H1 (cell line): Measurements from ENCODE around the gene CREB3L1. TPM values are rescaled to one million over a fixed set of nuclear protein-coding genes. Genes with fewer than 3 reads are reported as not detected.

Source experiments
- CTCF ChIA-PET: fragments of 300-600 bp; sonication (Branson Sonifier 250); formaldehyde crosslinking; loops from one replicate; lab custom pipeline; 2021; ENCODE audit not compliant: partially characterized antibody; lab: Charles Lee
- POLR2A ChIA-PET: fragments of 300-600 bp; sonication (Branson Sonifier 250); formaldehyde crosslinking; loops from one replicate; lab custom pipeline; 2021; ENCODE audit warnings: inconsistent platforms; ENCODE audit not compliant: partially characterized antibody; lab: Charles Lee
- DNase-seq, 2 experiments: peaks; one replicate each; pipeline versions ENCODE4 v3.0.0 to v3.0.0-alpha.2; 2010 to 2022; ENCODE audit warnings: low spot score in 2 of 2, low read depth in 1 of 2, mixed read lengths in 1 of 2
- FAIRE-seq: peaks from 2 replicates; lab custom pipeline; 2011; peaks lifted over from hg19 to GRCh38; lab: Jason Lieb, UNC
- H2AFZ ChIP-seq: 2 replicates; pipeline ENCODE4 v1.8.1; 2012; ENCODE audit warnings: low read length, inconsistent platforms
- H2AK5ac ChIP-seq: 2 replicates; pipeline ENCODE4 v1.6.1; 2013; ENCODE audit warnings: low read depth, low read length
- H2BK120ac ChIP-seq: replicated peaks from 2 replicates; pipeline ENCODE3; 2013; ENCODE audit warnings: low read depth, low read length, inconsistent platforms
- H2BK12ac ChIP-seq: 2 replicates; pipeline ENCODE4 v1.6.1; 2013; ENCODE audit warnings: low read depth, low read length
- H2BK15ac ChIP-seq: 2 replicates; pipeline ENCODE4 v1.6.1; 2013; ENCODE audit warnings: low read length
- H2BK20ac ChIP-seq: 2 replicates; pipeline ENCODE4 v1.6.1; 2013; ENCODE audit warnings: low read length
- H2BK5ac ChIP-seq: 2 replicates; pipeline ENCODE4 v1.6.1; 2013; ENCODE audit warnings: low read depth, low read length
- H3K14ac ChIP-seq: 2 replicates; pipeline ENCODE4 v1.6.1; 2013; ENCODE audit warnings: inconsistent platforms; ENCODE audit not compliant: insufficient read length
- H3K18ac ChIP-seq: 2 replicates; pipeline ENCODE4 v1.6.1; 2013; ENCODE audit warnings: low read length; ENCODE audit errors: extremely low read depth
- H3K23ac ChIP-seq: 2 replicates; pipeline ENCODE4 v1.6.1; 2013; ENCODE audit warnings: inconsistent platforms; ENCODE audit not compliant: insufficient read length
- H3K23me2 ChIP-seq: 2 replicates; pipeline ENCODE4 v1.6.1; 2013; ENCODE audit warnings: low read depth, low read length
- H3K27ac ChIP-seq: 2 replicates; pipeline ENCODE4 v1.6.1; 2011; ENCODE audit warnings: low read depth, low read length, inconsistent platforms
- H3K27me3 ChIP-seq, 4 experiments: replicated peaks in 1 of 4; 1 replicate in 1 of 4; 2 replicates in 3 of 4; pipeline versions ENCODE4 v1.6.1 to v1.8.1; 2011 to 2013; ENCODE audit warnings: low read length in 3 of 4, mild to moderate bottlenecking in 3 of 4, inconsistent platforms in 2 of 4, mixed read lengths in 2 of 4, moderate library complexity in 1 of 4; ENCODE audit not compliant: control insufficient read depth in 3 of 4, insufficient read depth in 3 of 4; ENCODE audit errors: extremely low read depth in 1 of 4
- H3K36me3 ChIP-seq, 4 experiments: 2 replicates each; pipeline versions ENCODE4 v1.6.1 to v1.8.1; 2011 to 2013; ENCODE audit warnings: mild to moderate bottlenecking in 4 of 4, low read length in 3 of 4, moderate library complexity in 2 of 4, control low read depth in 1 of 4, inconsistent platforms in 1 of 4; ENCODE audit not compliant: insufficient read depth in 4 of 4, control insufficient read depth in 2 of 4
- H3K4ac ChIP-seq: replicated peaks from 2 replicates; pipeline ENCODE3; 2013; ENCODE audit warnings: low read length, low read depth, mixed read lengths, inconsistent platforms; ENCODE audit not compliant: insufficient read length
- H3K4me1 ChIP-seq, 4 experiments: replicated peaks in 1 of 4; 1 replicate in 1 of 4; 2 replicates in 3 of 4; pipeline versions ENCODE4 v1.6.1 to v1.8.1; 2011 to 2013; ENCODE audit warnings: low read length in 3 of 4, inconsistent platforms in 2 of 4, mixed read lengths in 1 of 4; ENCODE audit not compliant: insufficient read depth in 4 of 4, control insufficient read depth in 3 of 4
- H3K4me2 ChIP-seq, 2 experiments: 2 replicates each; pipeline versions ENCODE4 v1.6.1 to v1.8.1; 2011 to 2013; ENCODE audit warnings: low read depth in 2 of 2, low read length in 2 of 2, control low read depth in 1 of 2, inconsistent platforms in 1 of 2, mild to moderate bottlenecking in 1 of 2; ENCODE audit not compliant: insufficient read depth in 1 of 2
- H3K4me3 ChIP-seq, 4 experiments: fragments of 200-600, 300-600 bp in 1 of 4; sonication (generic), shearing (Covaris generic), sonication (Bioruptor Twin) in 1 of 4; 2 replicates each; pipeline versions ENCODE4 v1.5.1 to v1.8.1; 2011 to 2016; ENCODE audit warnings: low read length in 4 of 4, low read depth in 3 of 4, control low read depth in 2 of 4, inconsistent platforms in 2 of 4, mild to moderate bottlenecking in 2 of 4, mixed read lengths in 1 of 4, moderate library complexity in 1 of 4; ENCODE audit not compliant: insufficient read depth in 2 of 4; ENCODE audit errors: extremely low read depth in 1 of 4
- H3K56ac ChIP-seq: replicated peaks from 2 replicates; pipeline ENCODE3; 2013; ENCODE audit warnings: low read depth, mild to moderate bottlenecking, mixed read lengths, low read length, inconsistent platforms; ENCODE audit not compliant: insufficient read length
- H3K79me1 ChIP-seq: 2 replicates; pipeline ENCODE4 v1.6.1; 2013; ENCODE audit warnings: low read depth, low read length, control low read depth
- H3K79me2 ChIP-seq, 2 experiments: 2 replicates each; pipeline versions ENCODE4 v1.6.1 to v1.8.1; 2012 to 2013; ENCODE audit warnings: low read length in 2 of 2, mild to moderate bottlenecking in 2 of 2, inconsistent platforms in 1 of 2; ENCODE audit not compliant: insufficient read depth in 2 of 2, control insufficient read depth in 1 of 2
- H3K9ac ChIP-seq, 4 experiments: replicated peaks in 1 of 4; 1 replicate in 1 of 4; 2 replicates in 3 of 4; pipeline versions ENCODE4 v1.6.1 to v1.8.1; 2011 to 2013; ENCODE audit warnings: low read depth in 3 of 4, low read length in 3 of 4, control low read depth in 2 of 4, mild to moderate bottlenecking in 2 of 4, moderate library complexity in 2 of 4, inconsistent platforms in 1 of 4; ENCODE audit errors: extremely low read depth in 1 of 4
- H3K9me3 ChIP-seq, 2 experiments: 2 replicates each; pipeline versions ENCODE4 v1.6.1 to v1.8.1; 2012 to 2013; ENCODE audit warnings: mild to moderate bottlenecking in 2 of 2, moderate library complexity in 2 of 2, control low read depth in 1 of 2, inconsistent platforms in 1 of 2, low read depth in 1 of 2, low read length in 1 of 2, mixed read lengths in 1 of 2; ENCODE audit not compliant: insufficient read depth in 2 of 2
- H4K20me1 ChIP-seq, 2 experiments: replicated peaks in 1 of 2; 2 replicates each; pipeline versions ENCODE3 to v1.8.1; 2011 to 2013; ENCODE audit warnings: inconsistent platforms in 2 of 2, low read length in 2 of 2, mild to moderate bottlenecking in 1 of 2; ENCODE audit not compliant: insufficient read depth in 2 of 2, control insufficient read depth in 1 of 2
- H4K5ac ChIP-seq: 2 replicates; pipeline ENCODE4 v1.6.1; 2013; ENCODE audit warnings: low read length, low read depth, mixed read lengths, inconsistent platforms; ENCODE audit not compliant: insufficient read length
- H4K8ac ChIP-seq: 2 replicates; pipeline ENCODE4 v1.8.0; 2013; ENCODE audit warnings: mild to moderate bottlenecking, moderate library complexity, low read length, inconsistent platforms; ENCODE audit not compliant: insufficient read depth; ENCODE audit errors: extremely low read depth
- H4K91ac ChIP-seq: replicated peaks from 2 replicates; pipeline ENCODE3; 2013; ENCODE audit warnings: low read length, mixed read lengths, inconsistent platforms; ENCODE audit not compliant: insufficient read length
- ATF3 ChIP-seq: IDR thresholded peaks from 2 replicates; pipeline ENCODE4 v1.6.1; 2011; ENCODE audit warnings: low read depth, mild to moderate bottlenecking, low read length; ENCODE audit not compliant: insufficient read depth
- BACH1 ChIP-seq: IDR thresholded peaks from 2 replicates; pipeline ENCODE4 v1.6.1; 2012; ENCODE audit warnings: low read length, improper control_type of control experiment
- FOSL1 ChIP-seq: IDR thresholded peaks from 2 replicates; pipeline ENCODE4 v1.6.1; 2011; ENCODE audit warnings: mild to moderate bottlenecking, low read depth, low read length, moderate library complexity; ENCODE audit not compliant: insufficient read depth
- KDM1A ChIP-seq: fragments of 200-600, 300-600 bp; sonication (generic); IDR thresholded peaks from 2 replicates; pipeline ENCODE4 v1.7.1; 2016; ENCODE audit warnings: mild to moderate bottlenecking, low read length, borderline replicate concordance
- KDM5A ChIP-seq: fragments of 200-600 bp; IDR thresholded peaks from 2 replicates; pipeline ENCODE4 v1.7.1; 2012; ENCODE audit warnings: mild to moderate bottlenecking, low read length, inconsistent platforms, mixed read lengths
- MAFK ChIP-seq: IDR thresholded peaks from 2 replicates; pipeline ENCODE4 v1.6.1; 2012; ENCODE audit warnings: low read depth, mild to moderate bottlenecking, improper control_type of control experiment, low read length
- POLR2AphosphoS5 ChIP-seq: IDR thresholded peaks from 2 replicates; pipeline ENCODE4 v1.6.1; 2011; ENCODE audit warnings: low read depth, low read length
- RFX5 ChIP-seq: IDR thresholded peaks from 2 replicates; pipeline ENCODE4 v1.6.1; 2011; ENCODE audit warnings: low read depth, low read length, improper control_type of control experiment, borderline replicate concordance
- RNF2 ChIP-seq: fragments of 200-900, 300-1000 bp; sonication (generic); IDR thresholded peaks from 2 replicates; pipeline ENCODE4 v1.7.1; 2016; ENCODE audit warnings: borderline replicate concordance, low read depth, mild to moderate bottlenecking, antibody characterized with exemption, low read length; ENCODE audit not compliant: poor library complexity, severe bottlenecking; ENCODE audit errors: missing control alignments
- SAP30 ChIP-seq: fragments of 300-600 bp; sonication (generic); IDR thresholded peaks from 2 replicates; pipeline ENCODE4 v1.7.1; 2012; ENCODE audit warnings: low read length, moderate library complexity, mild to moderate bottlenecking, inconsistent platforms; ENCODE audit not compliant: insufficient read depth, insufficient replicate concordance
- SIRT6 ChIP-seq: IDR thresholded peaks from one replicate; pipeline ENCODE4 v1.7.1; 2012; ENCODE audit warnings: low read length, inconsistent platforms
- TAF1 ChIP-seq: IDR thresholded peaks from 2 replicates; pipeline ENCODE4 v1.6.1; 2011; ENCODE audit warnings: mild to moderate bottlenecking, low read depth, low read length
- ZNF274 ChIP-seq: IDR thresholded peaks from 2 replicates; pipeline ENCODE4 v1.7.0; 2012; ENCODE audit warnings: low read length, borderline replicate concordance; ENCODE audit errors: extremely low read depth
- WGBS, 2 experiments: shearing (Covaris generic) in 1 of 2; methylation state at CpG; one replicate each; pipeline versions ENCODE4 v1.1.6 to v1.1.7; 2013 to 2015; ENCODE audit warnings: low lambda C conversion rate in 2 of 2, mixed read lengths in 2 of 2, inconsistent platforms in 1 of 2, low coverage in 1 of 2, missing lambda C conversion rate in 1 of 2; ENCODE audit not compliant: insufficient replicate concordance in 2 of 2, insufficient coverage in 1 of 2, insufficient read length in 1 of 2; ENCODE audit errors: extremely low coverage in 1 of 2, missing lambda C conversion rate in 1 of 2; 5-methylcytosine and 5-hydroxymethylcytosine counted together
- polyA plus RNA-seq, 7 experiments: library from polyadenylated mRNA; depleted of rRNA in 3 of 7; stranded (reverse) in 5 of 7; unstranded in 2 of 7; fragments of >200 nt in 5 of 7; fragments of 200-250 nt in 2 of 7; gene quantifications; 1 replicate in 5 of 7; 2 replicates in 1 of 7; 4 replicates in 1 of 7; pipeline versions ENCODE4 v1.2.1 to v1.2.3, GENCODE V29; 2011 to 2013; ENCODE audit warnings: missing spikeins in 2 of 7, mixed read lengths in 2 of 7
- total RNA-seq: library from RNA; stranded (reverse); fragmentation: NEBNext Ultra II Directional; extraction: Animal tissue kit (Norgen Biotek cat#: 25700); gene quantifications from 2 replicates; pipeline ENCODE4 v1.2.1, GENCODE V29; 2021

Gene CREB3L1
- total and polyA plus RNA-seq, 2 of the 8 experiments (the other 6 are each of a cell fraction or from before 2014, with no cell fraction given): 4.1 to 12.7 TPM

- DNase-seq: no peak
- Histone ChIP-seq H3K79me1 (peaks cover 24% of the 10 kb centered on the region), H2BK20ac (no peak overlapping the region), H3K18ac (no peak overlapping the region), H3K23ac (no peak overlapping the region), H3K56ac (no peak overlapping the region), H2BK12ac (no peak overlapping the region), H3K9ac (no peak overlapping the region), H2BK15ac (no peak overlapping the region), H3K79me2 (peaks cover 0 to 69% of the 10 kb centered on the region in 2 experiments; a peak in 3 of 4 replicates), H2AFZ (no peak overlapping the region), H4K8ac (no peak overlapping the region; the same call in 1 of the 2 replicates), H3K23me2 (peaks cover 13% of the 10 kb centered on the region), H2BK120ac (no peak overlapping the region), H3K27ac (no peak overlapping the region), H3K4me2 (no peak overlapping the region), H2BK5ac (no peak overlapping the region), H3K4me3 (no peak overlapping the region), H3K36me3 (no peaks in the 10 kb centered on the region), H3K4me1 (peaks cover 13 to 47% (median 33%) of the 10 kb centered on the region in 4 experiments), H2AK5ac (no peak overlapping the region), H4K5ac (no peak overlapping the region), H3K27me3 (peaks cover 0 to 7% (median 2%) of the 10 kb centered on the region in 4 experiments; a peak in 1 of 7 replicates), H3K9me3 (no peaks in the 10 kb centered on the region), H3K4ac (no peak overlapping the region), H3K14ac (no peak overlapping the region), H4K91ac (no peak overlapping the region), H4K20me1 (peaks cover 15 to 35% of the 10 kb centered on the region in 2 experiments)
- 83% methylated on average over 3 of the region's 3 CpGs; no CpG with 5 or more reads in 1 of the 2 experiments for WGBS, 2 experiments
- ChIA-PET CTCF (interaction anchor here (0.7 to 44.5 kb wide), 12 partner anchors 8 to 181 kb away, joined by 3 to 1004 read pairs (median 16); partner anchors contain the start of genes DGKZ and MDK), POLR2A (interaction anchor here (0.7 to 8.1 kb wide), 7 partner anchors 11 to 58 kb away, joined by 3 to 69 read pairs (median 6); partner anchors contain the start of gene MDK)
- FAIRE-seq: no peak
- TF ChIP-seq SAP30 (no peak), KDM5A (no peak), ZNF274 (no peak), RNF2 (no peak), TAF1 (no peak), POLR2AphosphoS5 (no peak), MAFK (no peak), ATF3 (no peak), BACH1 (no peak), SIRT6 (no peak), RFX5 (no peak), KDM1A (no peak), FOSL1 (no peak)
Observed at GRCh38 chr11:46350695-46351094, 73.2 kb downstream of the CREB3L1 start.
